GM21423 (cell line): Measurements from ENCODE around the gene MICU1.
"Not testable (repeated sequence)": the region's sequence is repeated elsewhere in the genome, so short reads cannot be mapped to it uniquely, and the experiment has no call there.

Experiments
- ATAC-seq: cut with Tn5 transposase; IDR thresholded peaks from one replicate; pipeline ENCODE4 v1.9.1; 2021; ENCODE audit warnings: mild to moderate bottlenecking, moderate library complexity; ENCODE audit not compliant: unreplicated experiment

The MICU1 gene

DNA sequence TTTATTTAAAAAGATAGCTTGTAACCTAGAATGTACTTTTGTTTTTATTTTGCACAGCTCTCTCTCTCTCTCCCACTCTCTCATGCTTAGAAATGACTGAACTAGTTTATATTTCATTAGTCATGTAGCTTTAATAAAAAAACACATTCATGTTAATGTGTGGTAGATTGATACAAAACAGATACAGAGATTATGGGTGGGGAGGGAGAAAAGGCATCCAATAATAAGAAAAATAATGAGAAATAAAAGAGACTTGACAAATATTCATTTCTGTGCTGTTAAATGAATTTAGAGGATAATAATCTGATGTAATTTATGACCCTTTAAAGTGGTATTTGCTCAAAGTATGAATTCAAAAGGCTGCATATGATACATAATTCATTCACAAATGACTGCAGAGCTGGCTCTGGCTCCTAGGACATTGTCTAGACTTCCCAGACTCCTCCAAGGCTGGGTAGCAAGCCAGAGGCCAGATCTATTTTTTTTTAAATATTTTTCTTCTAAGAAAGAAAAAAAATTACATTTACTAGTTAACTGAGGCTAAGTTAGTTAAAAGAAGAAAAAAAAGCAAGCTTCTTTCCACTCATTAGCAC is 165.5 kb downstream of the MICU1 start:
- ATAC-seq, result no peak

- ATAC-seq, result no peak
Observed at GRCh38 chr10:72459301-72459700, 166.6 kb downstream of the MICU1 start.

GRCh38 chr10:72455889-72456595 is 169.8 kb downstream of the MICU1 start:
- ATAC-seq, result no peak

DNA sequence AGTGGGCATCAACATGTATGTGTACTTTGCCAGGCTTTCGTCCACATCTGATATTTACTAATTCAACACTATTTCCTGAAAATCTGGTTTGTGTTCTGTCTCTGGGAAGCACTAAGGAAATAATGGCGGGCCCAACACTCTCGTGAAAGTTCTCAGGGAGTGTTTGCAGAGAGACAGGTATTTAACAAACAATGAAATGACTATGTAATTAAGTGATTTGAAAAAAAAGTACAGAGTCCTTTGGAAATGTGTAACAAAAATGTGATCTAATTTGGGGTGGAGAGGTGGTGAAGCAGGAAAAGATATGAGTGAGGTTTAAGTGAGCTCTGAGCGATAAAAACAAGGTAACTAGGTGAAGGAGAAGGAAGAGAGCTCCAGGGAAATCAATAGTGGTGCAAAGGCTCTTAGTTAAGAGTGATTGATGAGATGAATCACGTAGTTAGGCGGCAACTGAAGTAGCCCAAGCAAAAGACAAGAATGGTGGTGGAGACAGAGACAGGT is 175.9 kb downstream of the MICU1 start:
- ATAC-seq, result no peak

GRCh38 chr10:72445851-72446250 is 180.0 kb downstream of the MICU1 start:
- ATAC-seq, result no peak

DNA sequence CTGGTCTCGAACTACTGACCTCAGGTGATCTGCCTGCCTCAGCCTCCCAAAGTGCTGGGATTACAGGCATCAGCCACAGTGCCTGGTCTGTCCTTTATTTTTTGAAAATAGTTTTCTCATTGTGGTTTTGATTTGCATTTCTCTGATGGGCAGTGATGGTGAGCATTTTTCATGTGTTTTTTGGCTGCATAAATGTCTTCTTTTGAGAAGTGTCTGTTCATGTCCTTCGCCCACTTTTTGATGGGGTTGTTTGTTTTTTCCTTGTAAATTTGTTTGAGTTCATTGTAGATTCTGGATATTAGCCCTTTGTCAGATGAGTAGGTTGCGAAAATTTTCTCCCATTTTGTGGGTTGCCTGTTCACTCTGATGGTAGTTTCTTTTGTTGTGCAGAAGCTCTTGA is 182.9 kb downstream of the MICU1 start:
- not testable (repeated sequence) for ATAC-seq

- no peak for ATAC-seq
Observed at GRCh38 chr10:72435570-72435969, 190.3 kb downstream of the MICU1 start.

DNA sequence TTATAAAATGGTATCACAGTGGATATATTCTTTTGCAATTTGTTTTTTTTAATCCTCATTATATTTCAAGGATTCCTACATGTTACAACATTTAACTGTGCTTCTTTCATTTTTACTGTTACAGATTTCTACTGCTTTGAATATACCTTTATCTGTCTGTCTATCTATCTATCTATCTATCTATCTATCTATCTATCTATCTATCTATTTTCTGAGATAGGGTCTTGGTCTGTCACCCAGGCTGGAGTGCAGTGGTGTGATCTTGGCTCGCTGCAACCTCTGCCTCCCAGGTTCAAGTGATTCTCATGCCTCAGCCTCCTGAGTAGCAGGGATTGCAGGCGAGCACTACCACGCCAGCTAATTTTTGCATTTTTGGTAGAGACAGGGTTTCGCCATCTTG is 194.9 kb downstream of the MICU1 start:
- ATAC-seq, result not testable (repeated sequence)

DNA sequence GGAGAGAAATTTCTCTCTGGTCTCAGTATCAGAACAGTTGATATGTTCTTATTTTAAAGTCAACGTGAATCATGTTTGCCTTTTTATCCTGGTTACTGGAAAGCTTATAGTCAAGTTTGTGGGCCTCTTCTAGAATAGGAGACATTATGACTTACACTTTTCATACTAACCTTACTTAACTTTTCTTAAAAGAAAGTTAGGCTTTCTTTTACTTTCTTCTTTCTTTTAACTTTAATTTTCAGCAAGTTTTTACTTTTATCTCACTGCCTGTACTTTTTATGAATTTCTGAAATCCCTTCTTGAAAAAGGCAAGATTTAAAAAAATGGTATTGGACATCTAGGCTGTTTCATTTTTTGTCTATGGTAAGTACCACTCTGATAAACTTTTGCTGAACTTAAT is 195.9 kb downstream of the MICU1 start:
- no peak for ATAC-seq

DNA sequence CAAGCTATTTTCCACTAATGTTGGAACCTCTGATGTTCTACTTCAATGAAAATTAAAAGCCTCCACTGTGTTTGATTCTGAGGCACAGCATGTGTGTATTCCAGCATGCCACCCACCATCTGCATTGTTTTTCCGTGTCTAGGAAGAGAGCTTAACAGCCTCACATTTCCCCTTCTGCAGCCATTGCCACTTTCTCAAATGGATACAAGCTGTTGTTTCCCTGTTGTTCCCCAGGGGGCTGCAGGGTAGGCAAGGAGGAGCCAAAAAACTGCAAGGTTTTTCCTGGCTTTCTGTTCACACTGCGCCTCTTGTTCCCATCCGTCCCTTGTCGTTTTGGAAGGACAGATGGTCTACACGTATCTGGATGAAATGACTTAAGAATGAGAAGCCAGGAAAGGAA is 198.9 kb downstream of the MICU1 start:
- ATAC-seq, result no peak

DNA sequence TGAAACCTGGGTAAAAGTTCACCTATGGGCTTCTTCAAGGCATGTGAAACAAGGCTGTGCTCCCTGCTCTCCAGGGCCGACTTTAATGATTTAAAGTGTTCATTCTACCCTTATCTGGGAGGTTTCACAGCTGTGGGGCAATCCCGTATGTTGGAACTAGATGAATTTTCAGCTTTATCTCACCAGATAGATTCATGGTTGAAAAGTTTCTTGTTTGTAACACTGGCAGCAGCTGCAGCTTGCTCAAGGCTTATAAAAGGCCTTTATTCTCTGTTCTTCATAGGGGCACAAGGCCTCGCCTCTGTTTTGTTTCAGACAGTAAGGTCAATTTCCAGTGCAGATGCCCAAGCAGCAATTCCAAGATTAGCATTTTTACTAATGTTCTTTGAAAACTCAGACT is 200.7 kb downstream of the MICU1 start:
- no peak for ATAC-seq

DNA sequence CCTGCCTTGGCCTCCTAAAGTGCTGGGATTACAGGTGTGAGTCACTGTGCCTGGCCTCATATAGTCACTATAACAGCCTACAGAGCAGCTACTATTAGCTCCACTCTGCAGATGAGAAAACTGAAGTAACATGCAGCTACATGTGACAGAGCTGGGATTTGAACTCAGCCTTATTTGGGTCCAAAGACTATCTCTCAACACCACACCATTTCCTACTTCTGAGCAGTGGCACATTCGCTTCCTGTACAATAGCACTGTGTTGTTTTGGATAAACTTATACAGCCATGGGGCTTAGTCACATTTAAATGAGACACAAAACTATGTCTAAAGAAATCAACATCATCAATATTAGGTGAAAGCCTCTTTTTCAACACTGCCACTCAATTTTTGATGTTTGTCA is 201.3 kb downstream of the MICU1 start:
- no peak for ATAC-seq

GRCh38 chr10:72423426-72423825 is 202.5 kb downstream of the MICU1 start:
- no peak for ATAC-seq

GRCh38 chr10:72421885-72422540 is 203.9 kb downstream of the MICU1 start:
- ATAC-seq, result no peak

- no peak for ATAC-seq
Observed at GRCh38 chr10:72419241-72419640, 206.6 kb downstream of the MICU1 start.

DNA sequence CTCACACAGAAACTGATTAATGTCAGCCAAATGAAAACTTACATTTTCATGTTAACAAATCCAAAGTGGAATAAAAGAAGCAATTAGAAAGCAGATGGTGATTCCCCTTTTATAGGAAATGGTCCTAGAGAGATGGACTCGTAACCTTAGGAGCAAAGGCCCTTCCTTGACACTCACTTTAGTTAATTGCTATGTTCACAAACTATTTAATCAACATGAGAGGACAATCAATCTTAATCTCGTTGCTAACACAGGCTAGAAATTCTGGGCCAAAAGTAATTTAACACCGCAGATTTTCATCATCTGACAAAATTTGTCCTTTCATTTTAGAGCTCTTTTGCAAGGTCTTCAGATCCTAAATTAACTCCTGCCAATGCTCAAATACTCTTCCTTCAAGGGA is 207.2 kb downstream of the MICU1 start:
- ATAC-seq, result no peak

DNA sequence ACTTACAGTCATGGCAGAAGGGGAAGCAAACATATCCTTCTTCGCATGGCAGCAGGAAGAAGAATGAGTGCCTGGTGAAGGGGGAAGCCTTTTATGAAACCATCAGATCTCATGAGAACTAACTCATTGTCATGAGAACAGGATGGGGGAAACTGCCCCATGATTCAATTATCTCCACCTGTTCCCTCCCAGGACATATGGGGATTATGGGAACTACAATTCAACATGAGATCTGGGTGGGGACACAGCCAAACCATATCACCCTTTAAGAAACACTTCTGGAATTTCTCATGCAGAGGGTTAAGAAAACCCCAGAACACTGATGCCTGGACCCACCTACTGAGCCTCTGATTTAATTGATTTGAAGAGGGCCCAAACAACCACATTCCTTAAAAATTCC is 207.9 kb downstream of the MICU1 start:
- ATAC-seq, result no peak

DNA sequence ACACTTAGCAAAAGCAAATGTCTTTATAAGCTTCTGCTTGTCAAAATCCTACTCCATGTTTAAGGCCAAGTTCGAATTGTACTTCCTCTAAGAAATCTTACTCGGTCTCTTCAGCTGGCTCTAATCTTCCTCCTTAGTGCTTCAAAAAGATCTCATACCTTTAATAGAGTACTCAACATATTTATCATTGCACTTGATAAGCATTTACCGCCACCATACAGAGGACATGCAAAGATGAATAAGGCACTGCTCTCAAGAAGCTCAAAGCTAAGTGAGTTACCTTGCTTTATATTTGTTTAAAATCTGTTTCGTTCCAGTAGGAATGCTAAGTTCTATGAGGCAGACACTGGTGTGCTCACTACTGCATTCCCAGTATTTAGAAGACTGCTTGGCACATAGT is 209.2 kb downstream of the MICU1 start:
- no peak for ATAC-seq

DNA sequence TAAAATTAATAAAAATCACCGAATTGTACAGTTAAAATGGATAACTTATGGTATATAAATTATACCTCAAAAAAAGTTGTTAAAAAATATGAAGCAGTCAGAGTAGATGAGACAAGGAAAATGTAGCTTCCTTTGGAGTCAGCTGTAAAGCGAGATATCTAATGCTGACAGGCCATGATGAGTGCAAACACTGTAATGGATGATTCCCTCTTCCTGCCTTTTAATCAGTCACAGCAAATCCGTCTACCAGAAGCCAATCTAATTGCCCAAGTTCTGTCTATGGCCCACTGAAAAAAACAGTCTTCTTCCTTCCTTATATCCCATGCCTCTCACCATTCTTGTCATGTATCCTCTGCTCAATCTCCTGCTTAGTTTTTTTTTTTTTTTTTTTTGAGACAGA is 211.2 kb downstream of the MICU1 start:
- no peak for ATAC-seq

DNA sequence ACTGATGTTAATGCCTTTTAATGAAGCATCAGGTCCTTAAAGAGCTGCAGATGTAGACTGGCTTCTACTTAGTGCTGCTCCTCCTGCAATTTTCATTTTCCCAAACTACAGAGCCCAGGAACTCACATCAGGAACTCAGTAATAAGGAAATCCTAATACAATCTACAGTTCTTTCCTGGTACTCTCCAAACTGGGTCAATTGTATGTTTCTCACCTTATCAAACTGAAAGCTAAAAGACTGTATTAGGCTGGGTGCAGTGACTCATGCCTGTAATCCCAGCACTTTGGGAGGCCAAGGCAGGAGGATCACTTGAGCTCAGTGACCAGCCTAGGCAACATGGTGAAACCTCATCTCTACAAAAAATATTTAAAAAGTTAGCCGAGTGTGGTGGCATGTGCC is 216.7 kb downstream of the MICU1 start:
- ATAC-seq, result no peak

- no peak for ATAC-seq
Observed at GRCh38 chr10:72407927-72408600, 217.8 kb downstream of the MICU1 start.

- ATAC-seq, result no peak
Observed at GRCh38 chr10:72407471-72407870, 218.4 kb downstream of the MICU1 start.
